MCF 10A (cell line): ENCODE measurements around the gene SLC4A1AP. TPM values are rescaled to one million over a fixed set of nuclear protein-coding genes. Genes with fewer than 3 reads are reported as not detected.
A peak's percentile ranks its signal among the peaks of the same experiment; 100 is the strongest.

ENCODE experiments used
- BruUV-seq: library from RNA; stranded (reverse); fragments of 400-500 nt; replicated peaks from 2 replicates; lab custom pipeline; 2021; lab: Mats Ljungman, UMichigan
- CTCF ChIA-PET: fragments of 300-600 bp; sonication (Branson Sonifier 250); formaldehyde crosslinking; extraction: SDS; loops from one replicate; lab custom pipeline; 2021; ENCODE audit warnings: antibody characterized with exemption, inconsistent platforms; lab: Yijun Ruan, JAX
- POLR2A ChIA-PET: fragments of 300-600, 350-650 bp; sonication (Branson Sonifier 250); formaldehyde crosslinking; extraction: SDS; loops from one replicate; lab custom pipeline; 2020; ENCODE audit warnings: antibody characterized with exemption, inconsistent platforms; lab: Yijun Ruan, JAX
- DNase-seq: peaks from one replicate; pipeline ENCODE4 v3.0.0-alpha.2; 2018; ENCODE audit not compliant: unreplicated experiment
- H3K27ac Mint-ChIP-seq: one replicate; pipeline ENCODE4 v1.8.0; 2022; ENCODE audit warnings: mild to moderate bottlenecking, low read depth, mixed read lengths; ENCODE audit not compliant: unreplicated experiment
- H3K27me3 Mint-ChIP-seq: one replicate; pipeline ENCODE4 v1.8.0; 2022; ENCODE audit warnings: mixed read lengths; ENCODE audit not compliant: insufficient read depth, unreplicated experiment
- H3K36me3 Mint-ChIP-seq: one replicate; pipeline ENCODE4 v1.8.0; 2022; ENCODE audit warnings: mild to moderate bottlenecking, moderate library complexity, mixed read lengths; ENCODE audit not compliant: insufficient read depth, unreplicated experiment
- H3K4me1 Mint-ChIP-seq: one replicate; pipeline ENCODE4 v1.8.0; 2022; ENCODE audit warnings: mixed read lengths; ENCODE audit not compliant: insufficient read depth, unreplicated experiment
- H3K4me3 Mint-ChIP-seq: one replicate; pipeline ENCODE4 v1.8.0; 2022; ENCODE audit warnings: mild to moderate bottlenecking, moderate library complexity, mixed read lengths; ENCODE audit not compliant: unreplicated experiment
- H3K9me3 Mint-ChIP-seq: one replicate; pipeline ENCODE4 v1.8.0; 2022; ENCODE audit warnings: mixed read lengths; ENCODE audit not compliant: unreplicated experiment
- CTCF ChIP-seq: fragments of 200-600 bp; IDR thresholded peaks from one replicate; pipeline ENCODE4 v1.8.0; 2022; ENCODE audit warnings: antibody characterized with exemption, mild to moderate bottlenecking; ENCODE audit not compliant: unreplicated experiment
- intact Hi-C: fragments of 100-400 bp; cut with micrococcal nuclease; formaldehyde crosslinking; loops from 2 replicates; pipeline ENCODE4 v1.14.1; 2022
- total RNA-seq: library from RNA; stranded (reverse); gene quantifications from 2 replicates; pipeline ENCODE4 v1.2.3, GENCODE V29; 2022

The SLC4A1AP gene
- total RNA-seq, 1 experiment from 2014 or later: 24.3 TPM

GRCh38 chr2:27704342-27704876, 40.7 kb downstream of the SLC4A1AP start:
- no peaks in the 10 kb centered on the region for H3K27me3 Mint-ChIP-seq
- ChIA-PET POLR2A (interaction anchor here (0.6 to 5.0 kb wide), 33 partner anchors 13 to 862 kb away, joined by 3 to 33 read pairs (median 5); partner anchors contain the start of genes FOSL2, PPM1G, SLC4A1AP and SUPT7L), CTCF (interaction anchor here (0.6 to 4.5 kb wide), 39 partner anchors 8 to 1144 kb away, joined by 3 to 32 read pairs (median 4); no protein-coding TSS in a partner anchor)
- H3K36me3 Mint-ChIP-seq: no peaks in the 10 kb centered on the region
- peaks cover 52% of the 10 kb centered on the region for H3K4me1 Mint-ChIP-seq
- peak overlapping the region; percentile 97 for H3K27ac Mint-ChIP-seq
- TF ChIP-seq CTCF: no peak
- no peak for DNase-seq
- H3K4me3 Mint-ChIP-seq: no peak overlapping the region
- no peaks in the 10 kb centered on the region for H3K9me3 Mint-ChIP-seq
- no TSS peak for BruUV-seq
- intact Hi-C loops: loop anchor here (1.0 to 10.0 kb wide), 5 partner anchors 198 to 1050 kb away; partner anchors contain the start of gene PPP1CB

GRCh38 chr2:27705851-27706622, 42.3 kb downstream of the SLC4A1AP start:
- CTCF ChIA-PET: interaction anchor here (0.6 to 4.5 kb wide), 13 partner anchors 11 to 1115 kb away, joined by 3 to 32 read pairs (median 4); no protein-coding TSS in a partner anchor
- H3K9me3 Mint-ChIP-seq: no peaks in the 10 kb centered on the region
- no peak for TF ChIP-seq CTCF
- intact Hi-C loops: loop anchor here (5.0 to 10.0 kb wide), 3 partner anchors 186 to 1049 kb away; partner anchors contain the start of genes BABAM2, PPP1CB and RBKS
- H3K4me1 Mint-ChIP-seq: peaks cover 52% of the 10 kb centered on the region
- no peaks in the 10 kb centered on the region for H3K27me3 Mint-ChIP-seq
- POLR2A ChIA-PET: interaction anchor here (0.6 to 5.0 kb wide), 41 partner anchors 11 to 740 kb away, joined by 3 to 44 read pairs (median 6); partner anchors contain the start of genes BABAM2, CCDC121, FOSL2 and GPN1
- DNase-seq: peak; percentile 99
- peak overlapping the region; percentile 97 for H3K27ac Mint-ChIP-seq
- H3K4me3 Mint-ChIP-seq: peak overlapping the region; percentile 52
- BruUV-seq: no TSS peak
- no peaks in the 10 kb centered on the region for H3K36me3 Mint-ChIP-seq

DNA sequence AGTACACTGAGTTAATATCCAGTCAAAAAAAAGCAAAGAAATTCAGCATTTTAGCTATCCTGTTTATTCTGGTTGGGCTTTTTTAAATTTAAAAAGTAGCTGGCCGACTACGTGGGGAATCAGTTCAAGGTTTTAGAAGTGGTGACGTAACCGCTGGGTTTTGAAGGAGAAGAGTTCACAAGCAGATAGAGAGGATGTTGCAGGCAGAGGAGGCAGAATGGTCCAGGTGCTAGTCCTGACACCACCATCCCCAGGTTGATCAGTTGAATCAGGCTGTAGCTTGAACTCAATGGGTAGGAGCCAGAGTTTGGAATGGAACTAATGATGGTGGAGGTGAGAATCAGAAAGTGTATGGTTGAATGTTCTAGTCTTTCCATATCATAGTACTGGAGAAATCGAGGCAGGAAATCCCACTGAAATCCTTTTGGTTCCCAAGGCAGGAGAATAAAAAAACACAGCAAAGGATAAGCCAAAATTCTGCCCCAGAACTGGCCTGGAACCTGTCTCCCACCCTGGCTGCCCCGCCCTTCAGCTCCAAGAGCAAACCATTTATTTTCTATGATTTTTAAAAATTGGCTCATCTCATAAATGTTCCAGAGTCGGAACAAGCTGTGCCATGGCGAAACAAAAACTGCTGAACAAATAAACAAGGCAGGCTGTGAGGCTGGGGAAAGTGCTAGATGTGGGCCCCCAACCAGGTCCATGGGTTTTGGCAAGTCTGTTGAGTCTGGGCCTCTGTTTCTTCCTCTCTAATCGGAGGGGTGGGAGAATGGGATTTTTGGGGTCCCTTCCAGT, 44.0 kb downstream of the SLC4A1AP start:
- peak overlapping the region; percentile 97 for H3K27ac Mint-ChIP-seq
- H3K4me3 Mint-ChIP-seq: peak overlapping the region; percentile 42
- no peak for TF ChIP-seq CTCF
- DNase-seq: no peak
- H3K36me3 Mint-ChIP-seq: no peaks in the 10 kb centered on the region
- intact Hi-C loops: loop anchor here (5.0 to 10.0 kb wide), 3 partner anchors 185 to 1047 kb away; partner anchors contain the start of genes BABAM2, PPP1CB and RBKS
- CTCF ChIA-PET: interaction anchor here (0.7 to 2.6 kb wide), 6 partner anchors 9 to 47 kb away, joined by 3 to 10 read pairs (median 4); no protein-coding TSS in a partner anchor
- H3K4me1 Mint-ChIP-seq: peaks cover 60% of the 10 kb centered on the region
- H3K27me3 Mint-ChIP-seq: no peaks in the 10 kb centered on the region
- no peaks in the 10 kb centered on the region for H3K9me3 Mint-ChIP-seq
- TSS peak; percentile 13 for BruUV-seq
- POLR2A ChIA-PET: interaction anchor here (0.7 to 5.0 kb wide), 21 partner anchors 10 to 1044 kb away, joined by 3 to 44 read pairs (median 4); partner anchors contain the start of genes FOSL2, MRPL33 and PPP1CB
